GM12891 (cell line): ENCODE data around the gene CSH1.

Source experiments
- PAX5 ChIP-seq: IDR thresholded peaks from 2 replicates; pipeline ENCODE4 v1.6.1; 2011; ENCODE audit warnings: low read length, moderate library complexity, mild to moderate bottlenecking; ENCODE audit not compliant: insufficient read depth, severe bottlenecking
- POLR2A ChIP-seq: IDR thresholded peaks from 2 replicates; pipeline ENCODE4 v1.6.1; 2011; ENCODE audit warnings: low read depth, low read length, control low read depth
- POLR2AphosphoS5 ChIP-seq: IDR thresholded peaks from 2 replicates; pipeline ENCODE4 v1.6.1; 2011; ENCODE audit warnings: low read depth, low read length, control low read depth
- POU2F2 ChIP-seq: IDR thresholded peaks from 2 replicates; pipeline ENCODE4 v1.6.1; 2011; ENCODE audit warnings: low read depth, mild to moderate bottlenecking, control low read depth, low read length, moderate library complexity
- SPI1 ChIP-seq: IDR thresholded peaks from 2 replicates; pipeline ENCODE4 v1.6.1; 2011; ENCODE audit warnings: low read depth, low read length, control low read depth
- TAF1 ChIP-seq: IDR thresholded peaks from 2 replicates; pipeline ENCODE4 v1.6.1; 2011; ENCODE audit warnings: low read depth, low read length, control low read depth

DNA sequence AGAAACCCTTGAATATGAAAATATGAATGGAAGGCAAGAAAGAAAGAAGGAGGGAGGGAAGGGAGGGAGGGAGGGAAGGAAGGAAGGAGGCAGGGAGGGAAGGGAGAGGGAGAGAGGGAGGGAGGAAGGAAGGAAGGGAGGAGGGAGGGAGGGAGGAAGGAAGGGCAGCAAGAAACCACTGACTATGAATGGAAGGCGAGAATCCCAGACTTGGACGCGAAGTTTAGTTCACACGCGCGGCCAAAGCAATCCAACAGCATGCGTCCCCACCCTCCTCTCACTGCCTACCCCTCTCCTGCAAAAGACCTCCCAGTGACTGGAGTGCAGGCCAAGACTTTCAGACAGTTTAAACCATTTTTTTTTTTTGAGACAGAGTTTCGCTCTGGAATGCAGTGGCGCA lies 46.0 kb downstream of the CSH1 start:
- TF ChIP-seq POLR2AphosphoS5, result no peak
- TF ChIP-seq TAF1, result no peak
- no peak for TF ChIP-seq POLR2A
- TF ChIP-seq POU2F2, result no peak
- no peak for TF ChIP-seq SPI1
- TF ChIP-seq PAX5, result no peak
